Fibroblast of villous mesenchyme (primary cell): Measurements from ENCODE around the gene PLXDC2. TPM values are rescaled to one million over a fixed set of nuclear protein-coding genes. Genes with fewer than 3 reads are reported as not detected.

Experiments
- DNase-seq: peaks from one replicate; pipeline ENCODE4 v3.0.0-alpha.2; 2010; ENCODE audit warnings: low read depth
- H3K4me3 ChIP-seq: 2 replicates; pipeline ENCODE4 v1.5.1; 2011; ENCODE audit warnings: low read depth, mild to moderate bottlenecking, low read length
- CTCF ChIP-seq: IDR thresholded peaks from 2 replicates; pipeline ENCODE4 v1.5.1; 2012; ENCODE audit warnings: low read depth, mild to moderate bottlenecking, low read length; ENCODE audit not compliant: insufficient read depth
- total RNA-seq: library from RNA; depleted of rRNA; stranded (reverse); fragments of >200 nt; gene quantifications from 2 replicates; pipeline ENCODE4 v1.2.3, GENCODE V29; 2012

The PLXDC2 gene
- total RNA-seq, 1 donor = 19.0 TPM

- TF ChIP-seq CTCF = no peak
- DNase-seq = no peak
- H3K4me3 ChIP-seq = no peak overlapping the region
These were observed 471.4 kb downstream of the PLXDC2 start for GRCh38 chr10:20287586-20287985.

GRCh38 chr10:20288060-20288459, 471.8 kb downstream of the PLXDC2 start:
- no peak for TF ChIP-seq CTCF
- no peak for DNase-seq
- H3K4me3 ChIP-seq = no peak overlapping the region

- no peak for DNase-seq
- no peak for TF ChIP-seq CTCF
- no peak overlapping the region for H3K4me3 ChIP-seq
These were observed 473.0 kb downstream of the PLXDC2 start for GRCh38 chr10:20289070-20289828.

- H3K4me3 ChIP-seq = no peak overlapping the region
- no peak for DNase-seq
- TF ChIP-seq CTCF = no peak
These were observed 482.2 kb downstream of the PLXDC2 start for GRCh38 chr10:20298417-20298816.

- no peak overlapping the region for H3K4me3 ChIP-seq
- no peak for TF ChIP-seq CTCF
- DNase-seq = no peak
These were observed 483.0 kb downstream of the PLXDC2 start for GRCh38 chr10:20299034-20299736.

- no peak overlapping the region for H3K4me3 ChIP-seq
- TF ChIP-seq CTCF = no peak
- DNase-seq = no peak
These were observed 484.5 kb downstream of the PLXDC2 start for GRCh38 chr10:20300735-20301134.
